SK-N-SH treated with all-trans-retinoic acid at 6 μM for 48 hours (cell line): ENCODE results near the gene FOXL3.

ENCODE experiments used
- GLIS3 ChIP-seq: fragments of 250-450 bp; sonication (Bioruptor Pico); IDR thresholded peaks from 2 replicates; pipeline ENCODE4 v1.5.0; 2020; ENCODE audit warnings: mild to moderate bottlenecking, moderate library complexity
- ISL1 ChIP-seq: fragments of 250-450 bp; sonication (Bioruptor Pico); IDR thresholded peaks from 2 replicates; pipeline ENCODE4 v2.1.2; 2022; ENCODE audit warnings: mild to moderate bottlenecking, moderate library complexity
- ZFP30 ChIP-seq: fragments of 450-650 bp; formaldehyde crosslinking; IDR thresholded peaks from 2 replicates; pipeline ENCODE4 v1.5.0; 2022; ENCODE audit warnings: mild to moderate bottlenecking, moderate library complexity
- ZNF70 ChIP-seq: fragments of 450-650 bp; formaldehyde crosslinking; IDR thresholded peaks from 2 replicates; pipeline ENCODE4 v1.5.0; 2020; ENCODE audit warnings: mild to moderate bottlenecking, moderate library complexity
- TF ChIP-seq, protein P1 (sequence below): fragments of 250-450 bp; sonication (Bioruptor Pico); IDR thresholded peaks from 2 replicates; pipeline ENCODE4 v1.8.0; 2021; ENCODE audit warnings: low read depth, mild to moderate bottlenecking, moderate library complexity, borderline replicate concordance
- TF ChIP-seq, protein P2 (sequence below): fragments of 250-450 bp; sonication (Bioruptor Pico); IDR thresholded peaks from 2 replicates; pipeline ENCODE4 v1.8.0; 2020; ENCODE audit warnings: mild to moderate bottlenecking, moderate library complexity, borderline replicate concordance

DNA sequence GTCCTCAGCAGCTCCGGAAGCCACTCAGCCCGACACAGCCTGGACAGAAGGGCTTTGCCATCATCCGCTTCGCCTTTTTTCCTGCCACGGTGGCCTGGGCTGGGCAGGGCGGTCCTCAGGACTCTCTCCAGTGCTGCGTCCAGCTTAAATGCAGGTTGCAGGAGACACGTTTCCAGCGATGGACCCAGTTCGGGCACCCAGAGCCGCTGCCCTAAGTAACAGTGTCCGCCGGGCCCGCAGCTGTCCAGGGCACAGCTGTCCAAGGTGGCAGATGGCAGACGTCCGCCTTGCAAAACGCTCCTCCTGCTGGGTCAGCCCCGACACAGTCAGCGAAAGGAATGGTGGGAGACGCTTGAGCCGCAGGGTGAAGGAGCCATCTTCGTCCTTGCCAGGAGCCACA, 37.0 kb upstream of the FOXL3 start:
- no peak for TF ChIP-seq GLIS3
- TF ChIP-seq ISL1 (CRISPR knock-in tag), result no peak
- TF ChIP-seq ZFP30, result no peak
- TF ChIP-seq, protein P1, sequence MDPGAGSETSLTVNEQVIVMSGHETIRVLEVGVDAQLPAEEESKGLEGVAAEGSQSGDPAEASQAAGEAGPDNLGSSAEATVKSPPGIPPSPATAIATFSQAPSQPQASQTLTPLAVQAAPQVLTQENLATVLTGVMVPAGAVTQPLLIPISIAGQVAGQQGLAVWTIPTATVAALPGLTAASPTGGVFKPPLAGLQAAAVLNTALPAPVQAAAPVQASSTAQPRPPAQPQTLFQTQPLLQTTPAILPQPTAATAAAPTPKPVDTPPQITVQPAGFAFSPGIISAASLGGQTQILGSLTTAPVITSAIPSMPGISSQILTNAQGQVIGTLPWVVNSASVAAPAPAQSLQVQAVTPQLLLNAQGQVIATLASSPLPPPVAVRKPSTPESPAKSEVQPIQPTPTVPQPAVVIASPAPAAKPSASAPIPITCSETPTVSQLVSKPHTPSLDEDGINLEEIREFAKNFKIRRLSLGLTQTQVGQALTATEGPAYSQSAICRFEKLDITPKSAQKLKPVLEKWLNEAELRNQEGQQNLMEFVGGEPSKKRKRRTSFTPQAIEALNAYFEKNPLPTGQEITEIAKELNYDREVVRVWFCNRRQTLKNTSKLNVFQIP (CRISPR knock-in tag), result no peak
- TF ChIP-seq, protein P2, sequence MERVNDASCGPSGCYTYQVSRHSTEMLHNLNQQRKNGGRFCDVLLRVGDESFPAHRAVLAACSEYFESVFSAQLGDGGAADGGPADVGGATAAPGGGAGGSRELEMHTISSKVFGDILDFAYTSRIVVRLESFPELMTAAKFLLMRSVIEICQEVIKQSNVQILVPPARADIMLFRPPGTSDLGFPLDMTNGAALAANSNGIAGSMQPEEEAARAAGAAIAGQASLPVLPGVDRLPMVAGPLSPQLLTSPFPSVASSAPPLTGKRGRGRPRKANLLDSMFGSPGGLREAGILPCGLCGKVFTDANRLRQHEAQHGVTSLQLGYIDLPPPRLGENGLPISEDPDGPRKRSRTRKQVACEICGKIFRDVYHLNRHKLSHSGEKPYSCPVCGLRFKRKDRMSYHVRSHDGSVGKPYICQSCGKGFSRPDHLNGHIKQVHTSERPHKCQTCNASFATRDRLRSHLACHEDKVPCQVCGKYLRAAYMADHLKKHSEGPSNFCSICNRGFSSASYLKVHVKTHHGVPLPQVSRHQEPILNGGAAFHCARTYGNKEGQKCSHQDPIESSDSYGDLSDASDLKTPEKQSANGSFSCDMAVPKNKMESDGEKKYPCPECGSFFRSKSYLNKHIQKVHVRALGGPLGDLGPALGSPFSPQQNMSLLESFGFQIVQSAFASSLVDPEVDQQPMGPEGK (CRISPR knock-in tag), result no peak
- TF ChIP-seq ZNF70 (CRISPR knock-in tag), result no peak
